Endothelial cell of umbilical vein (primary cell): ENCODE data around the gene CDK19.

ENCODE experiments used
- CTCF ChIP-seq, 2 donors: IDR thresholded peaks; 1 replicate in 1 of 2; 2 replicates in 1 of 2; pipeline ENCODE4 v1.5.1; 2011; ENCODE audit warnings: low read length in 2 of 2, mild to moderate bottlenecking in 2 of 2, moderate library complexity in 2 of 2, control low read depth in 1 of 2, inconsistent platforms in 1 of 2, low read depth in 1 of 2; ENCODE audit not compliant: insufficient read depth in 1 of 2; ENCODE audit errors: extremely low read depth in 1 of 2
- JUN ChIP-seq: IDR thresholded peaks from 2 replicates; pipeline ENCODE4 v1.6.1; 2011; ENCODE audit warnings: borderline replicate concordance, low read depth; ENCODE audit not compliant: insufficient read length, insufficient read depth
- POLR2A ChIP-seq: IDR thresholded peaks from 2 replicates; pipeline ENCODE4 v1.6.1; 2012; ENCODE audit warnings: low read depth, mild to moderate bottlenecking, control low read depth, low read length
- POLR2AphosphoS5 ChIP-seq: IDR thresholded peaks from 2 replicates; pipeline ENCODE4 v1.6.1; 2012; ENCODE audit warnings: low read depth, mild to moderate bottlenecking, control low read depth, low read length, moderate library complexity; ENCODE audit not compliant: insufficient read depth

DNA sequence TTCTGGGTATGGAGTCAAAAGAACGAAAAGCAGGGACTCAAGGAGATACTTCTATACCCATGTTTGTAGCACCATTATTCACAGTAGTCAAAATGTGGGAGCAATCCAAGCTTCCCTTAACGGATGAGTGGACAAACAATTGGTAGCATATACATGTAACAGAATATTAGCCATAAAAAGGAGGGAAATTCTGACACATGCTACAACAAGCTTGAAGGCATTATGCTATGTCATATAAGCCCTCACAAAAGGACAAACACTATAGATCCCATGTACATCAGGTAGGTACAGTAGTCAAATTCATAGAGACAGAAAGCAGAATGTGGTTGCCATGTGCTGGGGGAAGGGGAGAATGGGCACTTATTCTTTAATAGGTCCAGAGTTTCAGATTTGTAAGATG lies 37.6 kb downstream of the CDK19 start:
- TF ChIP-seq CTCF (IDR thresholded peaks at IDR 0.05; ENCODE audit: extremely low read depth in 1 of 2, insufficient read depth in 1 of 2, low read depth in 1 of 2, low read length in 2 of 2) (no peak), JUN (no peak), POLR2AphosphoS5 (no peak), POLR2A (no peak)
